ENCODE measurements around the gene TXNDC17.
"Not testable (repeated sequence)": the region's sequence is repeated elsewhere in the genome, so short reads cannot be mapped to it uniquely, and the experiment has no call there.

Gene TXNDC17

DNA sequence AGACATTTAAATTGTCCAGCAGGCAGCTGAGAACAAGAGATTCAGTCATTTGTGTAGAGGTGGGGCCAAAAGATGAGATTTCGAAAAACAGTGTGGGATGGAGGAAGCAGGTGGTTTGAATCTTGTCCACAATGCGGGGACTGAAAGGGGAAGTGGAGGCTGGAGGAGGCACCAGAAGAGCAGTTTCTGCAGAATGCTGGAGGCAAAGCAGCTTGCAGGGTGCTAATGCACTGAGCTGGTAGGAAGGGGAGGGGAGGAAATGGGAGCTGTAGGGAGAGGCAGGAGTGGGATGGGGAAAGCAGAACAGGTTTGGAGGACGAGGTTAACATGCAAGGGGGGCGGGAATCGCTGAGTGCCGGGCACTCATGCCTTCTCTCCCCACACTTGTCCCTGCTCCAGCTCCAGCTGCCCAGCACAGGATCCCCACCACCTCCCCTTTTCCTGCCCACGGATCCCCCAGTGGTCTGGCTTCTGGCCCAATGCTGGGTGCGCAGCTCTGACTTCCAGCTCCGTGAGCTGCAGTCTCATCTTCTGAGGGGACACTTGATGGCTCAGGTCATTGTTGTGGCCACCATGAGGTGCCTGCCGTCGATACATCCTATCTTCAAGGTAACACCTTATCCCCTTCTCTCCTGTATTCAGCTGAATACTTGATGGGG, 20.1 kb downstream of the TXNDC17 start:
- H3K27ac Mint-ChIP-seq, result no peak overlapping the region
- CTCF ChIA-PET, result interaction anchor here (0.9 to 1.4 kb wide), 4 partner anchors 40 to 360 kb away, joined by 3 to 5 read pairs (median 3); no protein-coding TSS in a partner anchor
- H3K36me3 Mint-ChIP-seq, result peaks cover 17% of the 10 kb centered on the region
- H3K27me3 Mint-ChIP-seq, result no peaks in the 10 kb centered on the region
- DNase-seq, result no peak
- H3K4me1 Mint-ChIP-seq, result peaks cover 42% of the 10 kb centered on the region
- no peaks in the 10 kb centered on the region for H3K9me3 Mint-ChIP-seq
- H3K4me3 Mint-ChIP-seq, result no peak overlapping the region

DNA sequence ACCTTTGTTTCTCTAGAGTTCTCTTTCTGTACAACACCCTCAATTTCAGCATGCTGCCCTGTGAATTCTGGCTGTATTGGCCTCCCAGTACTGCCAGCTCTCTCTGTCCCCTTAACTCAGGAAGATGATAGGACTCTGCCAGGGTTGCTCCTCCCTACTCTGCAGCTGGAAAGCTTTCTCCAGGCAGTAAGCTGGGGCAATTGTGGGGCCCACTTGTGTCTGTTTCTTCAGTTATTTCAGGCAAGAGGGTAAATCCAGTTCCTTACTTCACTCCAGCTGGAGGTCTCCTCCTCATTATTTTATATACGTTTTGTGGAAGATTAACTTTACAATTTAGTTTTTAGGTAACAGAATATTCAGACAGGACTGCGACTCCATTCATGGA, 20.6 kb downstream of the TXNDC17 start:
- no peak overlapping the region for H3K27ac Mint-ChIP-seq
- no peak overlapping the region for H3K4me3 Mint-ChIP-seq
- CTCF ChIA-PET, result interaction anchor here (0.9 to 1.4 kb wide), 3 partner anchors 40 to 232 kb away, joined by 3 to 5 read pairs (median 3); no protein-coding TSS in a partner anchor
- no peaks in the 10 kb centered on the region for H3K9me3 Mint-ChIP-seq
- H3K36me3 Mint-ChIP-seq, result peaks cover 17% of the 10 kb centered on the region
- H3K4me1 Mint-ChIP-seq, result peaks cover 40% of the 10 kb centered on the region
- H3K27me3 Mint-ChIP-seq, result no peaks in the 10 kb centered on the region
- no peak for DNase-seq

DNA sequence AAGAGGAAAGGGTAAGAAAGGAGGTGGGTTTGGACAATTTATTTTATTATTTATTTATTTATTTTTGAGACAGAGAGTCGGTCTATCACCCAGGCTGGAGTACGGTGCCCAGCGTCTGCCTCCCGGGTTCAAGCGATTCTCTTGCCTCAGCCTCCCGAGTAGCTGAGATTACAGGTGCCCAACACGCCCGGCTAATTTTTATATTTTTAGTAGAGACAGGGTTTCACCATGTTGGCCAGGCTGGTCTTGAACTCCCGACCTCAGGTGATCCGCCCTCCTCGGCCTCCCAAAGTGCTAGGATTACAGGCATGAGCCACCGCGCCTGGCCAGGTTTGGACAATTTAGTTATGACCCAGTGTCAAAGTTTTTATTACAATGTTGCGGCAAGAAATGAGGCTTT, 22.3 kb downstream of the TXNDC17 start:
- DNase-seq, H3K9me3 Mint-ChIP-seq, H3K27ac Mint-ChIP-seq, H3K4me3 Mint-ChIP-seq, H3K27me3 Mint-ChIP-seq: not testable (repeated sequence)
- Mint-ChIP-seq H3K4me1 (peaks cover 29% of the 10 kb centered on the region), H3K36me3 (peaks cover 13% of the 10 kb centered on the region)
- CTCF ChIA-PET, result interaction anchor here (1.2 to 1.3 kb wide), 2 partner anchors 19 to 341 kb away, joined by 3 to 4 read pairs; no protein-coding TSS in a partner anchor

DNA sequence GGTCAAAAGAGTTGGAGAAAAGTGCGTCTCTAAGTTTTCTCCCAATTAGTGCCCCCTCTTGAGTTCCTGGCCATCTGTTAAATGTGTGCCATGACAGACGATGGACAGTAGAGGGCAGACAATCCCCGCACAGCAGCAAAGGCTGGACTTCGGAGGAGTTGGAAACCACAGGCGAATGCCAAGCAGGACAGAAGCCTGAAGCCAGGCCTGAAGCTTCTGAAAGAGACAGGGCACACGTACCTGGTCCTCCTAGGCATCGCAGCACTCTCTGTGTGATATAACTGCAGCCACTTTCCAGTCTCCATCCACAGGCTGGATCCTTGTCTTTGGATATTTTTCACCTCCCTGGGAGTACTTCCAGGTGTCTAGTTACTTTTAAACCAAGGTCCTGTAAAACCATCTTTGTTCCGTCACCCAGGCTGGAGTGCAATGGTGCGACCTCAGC, 25.2 kb downstream of the TXNDC17 start:
- CTCF ChIA-PET, result interaction anchor here (0.8 to 3.4 kb wide), 9 partner anchors 9 to 244 kb away, joined by 3 to 14 read pairs (median 4); partner anchors contain the start of genes KIAA0753 and TEKT1
- no peak overlapping the region for H3K27ac Mint-ChIP-seq
- no peak overlapping the region for H3K4me3 Mint-ChIP-seq
- H3K36me3 Mint-ChIP-seq, result peaks cover 4% of the 10 kb centered on the region
- peak; percentile 58 for DNase-seq
- H3K9me3 Mint-ChIP-seq, result no peaks in the 10 kb centered on the region
- H3K27me3 Mint-ChIP-seq, result no peaks in the 10 kb centered on the region
- H3K4me1 Mint-ChIP-seq, result peaks cover 12% of the 10 kb centered on the region

DNA sequence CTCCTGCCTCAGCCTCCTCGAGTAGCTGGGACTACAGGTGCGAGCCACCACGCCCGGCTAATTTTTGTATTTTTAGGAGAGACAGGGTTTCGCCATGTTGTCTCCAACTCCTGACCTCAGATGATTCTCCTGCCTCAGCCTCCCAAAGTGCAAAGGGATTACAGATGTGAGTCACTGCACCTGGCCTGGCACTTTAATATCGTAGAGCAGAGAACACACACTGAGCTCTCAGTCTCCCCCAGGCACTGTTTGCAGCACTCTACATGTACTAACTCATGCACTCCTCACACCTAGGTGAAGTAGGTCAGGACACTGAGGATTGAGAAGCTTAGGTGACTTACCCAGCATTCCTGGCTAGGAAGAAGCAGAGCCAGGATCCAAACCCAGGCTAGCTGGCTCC, 25.7 kb downstream of the TXNDC17 start:
- Mint-ChIP-seq H3K4me3 (no peak overlapping the region), H3K36me3 (peaks cover 1% of the 10 kb centered on the region), H3K27me3 (no peaks in the 10 kb centered on the region), H3K4me1 (peaks cover 8% of the 10 kb centered on the region), H3K27ac (no peak overlapping the region), H3K9me3 (no peaks in the 10 kb centered on the region)
- DNase-seq, result no peak
- CTCF ChIA-PET, result interaction anchor here (0.8 to 3.4 kb wide), 10 partner anchors 9 to 244 kb away, joined by 3 to 14 read pairs (median 4); partner anchors contain the start of genes KIAA0753 and TEKT1

DNA sequence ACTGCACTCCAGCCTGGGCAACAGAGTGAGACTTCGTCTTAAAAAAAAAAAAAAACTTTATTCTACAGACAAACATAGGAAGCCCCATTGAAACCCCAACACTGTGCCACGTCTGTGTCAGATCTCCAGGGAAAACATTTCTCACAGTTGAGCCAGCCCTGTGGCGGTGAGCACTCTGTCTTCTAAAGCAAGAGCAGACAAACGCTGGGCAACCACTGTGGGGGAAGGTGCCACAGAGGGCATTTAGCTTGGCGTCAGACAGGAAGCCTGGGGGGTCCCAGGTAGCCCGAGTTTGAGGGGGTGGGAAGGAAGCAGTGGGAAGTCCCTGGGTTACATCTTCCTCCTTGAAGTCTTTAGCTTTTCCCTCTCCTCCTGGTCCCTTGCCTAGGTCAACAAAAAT, 26.7 kb downstream of the TXNDC17 start:
- peaks cover 3% of the 10 kb centered on the region for H3K4me1 Mint-ChIP-seq
- no peaks in the 10 kb centered on the region for H3K9me3 Mint-ChIP-seq
- CTCF ChIA-PET, result interaction anchor here (0.9 to 3.4 kb wide), 3 partner anchors 82 to 243 kb away, joined by 3 to 8 read pairs (median 3); no protein-coding TSS in a partner anchor

DNA sequence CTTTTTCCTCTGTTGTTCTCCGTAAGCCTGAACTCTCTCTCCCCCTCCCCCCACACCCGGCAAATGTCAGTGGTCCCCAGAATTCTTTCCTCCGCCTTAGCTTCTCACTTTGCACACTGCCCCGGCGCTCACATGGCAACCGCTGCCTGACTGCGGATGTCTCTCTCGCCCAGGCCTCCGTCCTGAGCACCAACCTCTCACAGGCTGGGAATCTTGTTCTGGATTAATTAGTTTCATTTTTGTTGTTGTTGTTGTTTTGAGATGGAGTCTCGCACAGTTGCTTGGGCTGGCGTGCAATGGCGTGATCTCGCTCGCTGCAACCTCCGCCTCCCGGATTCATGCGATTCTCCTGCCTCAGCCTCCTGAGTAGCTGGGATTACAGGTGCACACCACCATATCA, 27.4 kb downstream of the TXNDC17 start:
- Mint-ChIP-seq H3K36me3 (no peaks in the 10 kb centered on the region), H3K4me1 (peaks cover 2% of the 10 kb centered on the region), H3K9me3 (no peaks in the 10 kb centered on the region), H3K4me3 (no peak overlapping the region), H3K27ac (peak overlapping the region; percentile 58), H3K27me3 (no peaks in the 10 kb centered on the region)
- no peak for DNase-seq
- CTCF ChIA-PET, result interaction anchor here (1.1 to 3.4 kb wide), 2 partner anchors 226 to 242 kb away, joined by 3 to 8 read pairs; no protein-coding TSS in a partner anchor

More for the DNA sequence above, 26.7 kb downstream of the TXNDC17 start:
- no peaks in the 10 kb centered on the region for H3K36me3 Mint-ChIP-seq
- DNase-seq, result no peak
- H3K4me3 Mint-ChIP-seq, result no peak overlapping the region
- H3K27ac Mint-ChIP-seq, result no peak overlapping the region
- no peaks in the 10 kb centered on the region for H3K27me3 Mint-ChIP-seq

DNA sequence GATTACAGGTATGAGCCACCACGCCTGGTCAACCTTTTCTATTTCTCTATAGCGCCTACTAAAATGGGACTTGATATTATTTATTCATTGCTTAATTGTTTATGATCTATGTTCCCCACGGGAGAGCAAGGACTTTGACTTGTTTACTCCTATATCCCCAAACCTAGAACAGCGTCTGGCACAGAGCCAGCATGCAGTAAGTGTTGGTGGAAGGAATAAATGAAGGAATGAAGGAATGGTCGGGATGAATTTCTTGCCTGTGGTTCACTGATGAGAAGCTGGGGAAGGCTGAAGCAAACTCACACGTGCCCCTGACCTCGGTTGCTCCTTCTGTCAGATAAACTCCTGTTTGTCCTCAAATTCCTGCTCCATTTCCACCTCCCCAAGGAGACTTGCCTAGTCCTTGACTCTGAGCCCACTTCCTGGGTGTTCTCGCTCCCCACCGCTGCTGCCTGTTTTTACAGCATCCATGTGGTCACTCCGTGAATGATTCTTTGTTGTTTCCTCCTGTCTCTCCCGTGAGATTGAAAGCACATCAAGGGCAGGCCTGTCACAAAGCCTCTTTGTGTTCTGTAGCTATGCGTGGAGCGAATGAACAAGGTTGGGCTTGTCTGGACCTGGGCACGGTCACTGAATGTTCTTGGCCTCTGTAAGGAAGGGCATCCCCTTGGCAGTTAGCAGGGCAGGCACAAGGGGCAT, 28.0 kb downstream of the TXNDC17 start:
- H3K27ac Mint-ChIP-seq, result no peak overlapping the region
- H3K4me3 Mint-ChIP-seq, result no peak overlapping the region
- H3K4me1 Mint-ChIP-seq, result peaks cover 2% of the 10 kb centered on the region
- no peaks in the 10 kb centered on the region for H3K9me3 Mint-ChIP-seq
- CTCF ChIA-PET, result interaction anchor here (0.7 to 1.2 kb wide), 4 partner anchors 29 to 242 kb away, joined by 3 read pairs; no protein-coding TSS in a partner anchor
- H3K27me3 Mint-ChIP-seq, result no peaks in the 10 kb centered on the region
- H3K36me3 Mint-ChIP-seq, result no peaks in the 10 kb centered on the region
- no peak for DNase-seq

DNA sequence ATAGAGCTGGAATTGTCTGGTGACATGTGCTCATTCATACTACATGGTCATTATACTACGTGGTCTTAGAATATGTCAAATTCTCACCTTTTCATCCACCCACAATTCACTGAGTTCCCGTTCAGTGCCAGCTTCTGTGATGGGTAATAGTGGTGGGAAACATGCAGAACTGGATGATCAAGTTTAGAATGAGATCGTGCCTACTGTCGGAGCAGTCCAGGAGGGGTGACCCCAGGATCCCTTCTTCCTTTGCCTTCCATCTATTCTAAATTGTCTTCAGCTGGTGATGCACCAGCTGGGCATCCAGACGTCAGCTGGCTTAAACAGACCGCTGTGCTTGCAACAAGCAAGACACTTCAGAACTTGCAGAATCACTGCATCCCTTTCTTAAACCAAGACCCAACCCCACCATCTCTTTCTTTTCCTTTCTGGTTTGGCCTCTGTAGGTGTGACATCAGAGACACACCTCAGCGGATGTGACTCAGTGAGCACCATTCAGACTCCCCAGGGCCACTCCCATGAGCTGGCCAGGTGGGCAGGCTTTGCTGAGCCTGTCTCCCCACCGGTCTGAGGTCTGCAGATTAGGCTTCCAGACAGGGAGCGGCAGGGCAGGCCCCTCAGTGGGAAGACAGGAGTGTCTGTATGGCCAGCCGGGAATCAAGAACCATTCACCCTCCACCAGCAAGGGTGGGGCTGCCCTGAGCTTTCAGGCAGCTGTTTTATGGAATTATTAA, 28.8 kb downstream of the TXNDC17 start:
- Mint-ChIP-seq H3K9me3 (no peaks in the 10 kb centered on the region), H3K27ac (no peak overlapping the region), H3K4me3 (no peak overlapping the region), H3K27me3 (no peaks in the 10 kb centered on the region), H3K36me3 (no peaks in the 10 kb centered on the region), H3K4me1 (peaks cover 2% of the 10 kb centered on the region)
- no peak for DNase-seq
- CTCF ChIA-PET, result interaction anchor here (0.7 to 1.2 kb wide), 3 partner anchors 28 to 225 kb away, joined by 3 read pairs; no protein-coding TSS in a partner anchor

DNA sequence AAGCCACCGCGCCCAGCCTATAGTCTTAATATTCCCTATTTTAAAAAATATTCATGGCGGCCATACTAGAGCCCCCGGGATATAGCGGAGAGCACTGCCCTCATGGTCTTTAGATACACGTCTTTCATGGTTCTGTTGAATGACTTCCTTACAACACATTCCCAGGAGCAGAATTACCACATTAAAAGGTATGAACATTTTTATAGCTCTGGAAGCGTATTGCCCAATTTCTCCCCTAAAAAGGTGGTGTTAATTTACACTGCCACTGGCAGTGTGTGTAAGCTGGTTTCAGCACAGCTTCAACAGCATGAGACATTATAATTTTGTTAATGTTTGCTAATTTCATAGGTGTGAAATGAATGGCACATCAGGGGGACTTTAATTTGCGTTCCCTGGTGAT, 29.7 kb downstream of the TXNDC17 start:
- no peaks in the 10 kb centered on the region for H3K27me3 Mint-ChIP-seq
- no peak overlapping the region for H3K27ac Mint-ChIP-seq
- no peak for DNase-seq
- H3K4me1 Mint-ChIP-seq, result peaks cover 2% of the 10 kb centered on the region
- CTCF ChIA-PET, result no interaction called here
- no peak overlapping the region for H3K4me3 Mint-ChIP-seq
- no peaks in the 10 kb centered on the region for H3K36me3 Mint-ChIP-seq
- H3K9me3 Mint-ChIP-seq, result no peaks in the 10 kb centered on the region

DNA sequence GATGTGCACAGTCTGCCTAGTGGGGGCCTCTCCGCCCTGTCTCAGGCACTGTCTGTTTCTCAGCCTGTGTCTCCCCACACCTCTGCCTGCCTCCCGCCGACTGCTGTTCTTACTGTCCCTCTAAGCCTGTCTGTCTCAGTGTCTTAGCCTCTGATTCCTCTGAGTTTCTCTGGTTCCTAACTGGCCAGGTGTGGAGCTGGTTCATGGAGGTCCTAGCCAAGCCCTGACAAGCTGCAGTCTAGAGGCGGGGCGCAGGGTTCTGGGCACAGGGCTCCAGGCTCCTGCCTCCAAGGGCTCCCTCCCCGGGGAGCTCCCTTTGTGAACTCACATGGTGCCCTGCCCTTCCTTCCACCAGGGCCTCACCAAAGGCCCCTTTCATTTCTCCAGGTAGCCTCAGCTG, 30.1 kb downstream of the TXNDC17 start:
- no peaks in the 10 kb centered on the region for H3K9me3 Mint-ChIP-seq
- no peak overlapping the region for H3K4me3 Mint-ChIP-seq
- CTCF ChIA-PET, result no interaction called here
- no peaks in the 10 kb centered on the region for H3K36me3 Mint-ChIP-seq
- no peak for DNase-seq
- peaks cover 2% of the 10 kb centered on the region for H3K4me1 Mint-ChIP-seq
- H3K27ac Mint-ChIP-seq, result no peak overlapping the region
- H3K27me3 Mint-ChIP-seq, result no peaks in the 10 kb centered on the region

DNA sequence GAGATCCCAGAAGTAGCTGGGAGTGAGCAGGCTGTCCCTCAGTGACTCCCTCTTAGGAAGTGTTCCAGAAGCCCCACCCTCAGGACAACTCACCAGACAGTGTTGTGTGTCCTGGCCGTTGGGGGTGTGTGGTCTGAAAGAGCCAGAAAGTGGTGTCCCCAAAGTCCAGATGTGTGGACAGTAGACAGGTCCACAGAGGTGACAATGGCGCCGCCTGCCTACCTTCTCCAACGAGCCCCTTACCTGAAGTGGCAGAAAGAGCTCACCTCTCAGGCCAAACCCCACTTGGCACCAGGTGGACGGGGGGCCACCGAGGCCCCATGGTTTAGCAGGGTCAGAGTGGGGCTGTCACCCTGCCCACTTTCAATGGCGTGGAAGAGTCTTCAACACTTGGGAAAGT, 30.6 kb downstream of the TXNDC17 start:
- no peak overlapping the region for H3K27ac Mint-ChIP-seq
- peaks cover 3% of the 10 kb centered on the region for H3K27me3 Mint-ChIP-seq
- no peak for DNase-seq
- H3K9me3 Mint-ChIP-seq, result no peaks in the 10 kb centered on the region
- CTCF ChIA-PET, result no interaction called here
- no peaks in the 10 kb centered on the region for H3K36me3 Mint-ChIP-seq
- H3K4me1 Mint-ChIP-seq, result peaks cover 2% of the 10 kb centered on the region
- H3K4me3 Mint-ChIP-seq, result no peak overlapping the region

DNA sequence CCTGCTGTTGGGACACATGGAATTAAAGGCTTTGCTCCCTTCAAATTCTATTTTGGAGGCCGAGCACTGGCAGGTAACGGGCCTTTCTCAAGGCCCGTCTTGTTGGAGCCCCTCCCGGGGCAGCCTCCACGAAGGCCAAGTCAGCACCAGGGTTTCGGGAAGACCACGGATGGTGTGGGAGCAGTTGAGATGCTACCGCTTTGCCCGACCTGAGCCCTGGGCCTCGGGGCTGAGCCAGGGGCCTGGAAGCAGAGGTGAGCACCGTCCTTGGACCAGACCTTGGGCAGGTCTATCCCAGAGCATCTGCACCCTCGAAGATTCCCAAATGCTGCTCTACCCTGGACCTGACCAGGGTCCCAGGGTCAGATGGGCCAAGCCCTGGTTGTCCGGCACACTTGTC, 33.7 kb downstream of the TXNDC17 start:
- no peak overlapping the region for H3K4me3 Mint-ChIP-seq
- no peaks in the 10 kb centered on the region for H3K36me3 Mint-ChIP-seq
- CTCF ChIA-PET, result no interaction called here
- H3K4me1 Mint-ChIP-seq, result peaks cover 9% of the 10 kb centered on the region
- H3K27ac Mint-ChIP-seq, result no peak overlapping the region
- H3K27me3 Mint-ChIP-seq, result peaks cover 28% of the 10 kb centered on the region
- no peak for DNase-seq
- no peaks in the 10 kb centered on the region for H3K9me3 Mint-ChIP-seq

DNA sequence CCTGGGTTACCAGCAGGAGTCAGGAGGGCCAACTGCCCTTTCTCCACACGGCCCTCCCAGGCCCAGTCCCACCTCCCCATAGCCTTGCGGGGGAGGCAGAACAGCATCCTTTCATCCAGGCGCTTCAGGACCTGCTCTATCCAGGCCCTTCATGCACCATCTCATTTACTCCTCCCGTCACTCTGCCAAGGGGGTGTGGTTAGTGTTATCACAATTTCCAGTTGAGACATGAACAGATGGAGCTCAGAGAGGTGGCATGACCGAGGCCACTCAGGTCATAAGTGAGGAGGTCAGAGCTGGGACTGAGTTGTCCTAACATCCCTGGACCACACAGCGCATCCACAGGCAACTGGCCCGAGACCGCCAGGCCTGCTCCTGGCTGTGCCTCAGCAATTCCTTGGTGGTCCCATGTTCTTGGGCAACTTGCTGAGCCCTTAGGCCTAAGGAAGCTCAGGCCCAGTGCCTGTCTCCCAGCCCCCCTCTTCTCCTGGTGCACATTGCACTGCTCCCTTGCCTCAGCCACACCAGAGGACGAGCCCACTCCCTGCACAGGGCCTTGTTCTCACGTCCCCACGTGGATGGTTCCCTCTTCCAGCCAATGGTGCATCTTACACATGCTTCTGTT, 34.5 kb downstream of the TXNDC17 start:
- Mint-ChIP-seq H3K9me3 (no peaks in the 10 kb centered on the region), H3K4me1 (peaks cover 9% of the 10 kb centered on the region), H3K4me3 (no peak overlapping the region), H3K27ac (no peak overlapping the region), H3K27me3 (peaks cover 32% of the 10 kb centered on the region), H3K36me3 (no peaks in the 10 kb centered on the region)
- no peak for DNase-seq
- CTCF ChIA-PET, result no interaction called here

Measured in activated naive CD4-positive, alpha-beta T cell treated with anti-CD3 and anti-CD28 coated beads, Interleukin-2, amount 10 ng/mL, durations not matched to agents 7 days and 5 days (primary cell).